GM19193 (cell line): ENCODE data around the gene MRRF.

Experiments
- POLR2A ChIP-seq: IDR thresholded peaks from 4 replicates; pipeline ENCODE4 v1.6.1; 2011; ENCODE audit not compliant: insufficient read depth, insufficient read length; ENCODE audit errors: extremely low read depth

The MRRF gene

GRCh38 chr9:122372856-122373845, 108.5 kb downstream of the MRRF start:
- TF ChIP-seq POLR2A: no peak

GRCh38 chr9:122374885-122375420, 110.3 kb downstream of the MRRF start:
- no peak for TF ChIP-seq POLR2A

GRCh38 chr9:122376796-122377195, 112.1 kb downstream of the MRRF start:
- no peak for TF ChIP-seq POLR2A

GRCh38 chr9:122377241-122378164, 112.8 kb downstream of the MRRF start:
- TF ChIP-seq POLR2A: no peak

- TF ChIP-seq POLR2A: no peak
Measured at GRCh38 chr9:122378236-122378635, 113.6 kb downstream of the MRRF start.

GRCh38 chr9:122379340-122379739, 114.7 kb downstream of the MRRF start:
- TF ChIP-seq POLR2A: no peak

GRCh38 chr9:122380293-122380692, 115.6 kb downstream of the MRRF start:
- TF ChIP-seq POLR2A: no peak
